ENCODE data around the gene FABP3. TPM values are rescaled to one million over a fixed set of nuclear protein-coding genes. Genes with fewer than 3 reads are reported as not detected.
"Not testable (repeated sequence)": the region's sequence is repeated elsewhere in the genome, so short reads cannot be mapped to it uniquely, and the experiment has no call there.

The FABP3 gene
- polyA plus RNA-seq, 1 donor from 2014 or later, result not detected

DNA sequence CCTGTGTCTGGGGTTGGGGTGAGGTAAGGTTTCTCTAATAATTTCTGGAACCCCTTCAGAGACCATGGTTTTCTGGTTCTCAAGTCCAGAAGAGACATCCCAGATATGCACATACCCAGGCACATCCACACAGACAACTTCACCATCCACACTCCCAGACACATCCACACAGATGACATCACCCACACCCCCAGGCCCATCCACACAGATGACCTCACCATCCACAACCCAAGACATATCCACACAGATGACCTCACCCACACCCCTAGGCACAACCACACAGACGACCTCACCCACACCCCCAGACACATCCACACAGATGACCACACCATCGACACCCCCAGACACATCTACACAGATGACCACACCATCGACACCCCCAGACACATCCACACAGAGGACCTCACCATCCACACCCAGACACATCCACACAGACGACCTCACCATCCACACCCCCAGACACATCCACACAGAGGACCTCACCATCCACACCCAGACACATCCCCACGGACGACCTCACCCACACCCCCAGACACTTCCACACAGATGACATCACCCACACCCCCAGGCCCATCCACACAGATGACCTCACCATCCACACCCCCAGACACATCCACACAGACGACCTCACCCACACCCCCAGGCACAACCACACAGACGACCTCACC, 13.8 kb upstream of the FABP3 start:
- not testable (repeated sequence) for H3K36me3 Mint-ChIP-seq, H3K27ac Mint-ChIP-seq, H3K9me3 Mint-ChIP-seq, H3K4me1 Mint-ChIP-seq, H3K4me3 Mint-ChIP-seq
- peaks cover 24% of the 10 kb centered on the region for H3K27me3 Mint-ChIP-seq

DNA sequence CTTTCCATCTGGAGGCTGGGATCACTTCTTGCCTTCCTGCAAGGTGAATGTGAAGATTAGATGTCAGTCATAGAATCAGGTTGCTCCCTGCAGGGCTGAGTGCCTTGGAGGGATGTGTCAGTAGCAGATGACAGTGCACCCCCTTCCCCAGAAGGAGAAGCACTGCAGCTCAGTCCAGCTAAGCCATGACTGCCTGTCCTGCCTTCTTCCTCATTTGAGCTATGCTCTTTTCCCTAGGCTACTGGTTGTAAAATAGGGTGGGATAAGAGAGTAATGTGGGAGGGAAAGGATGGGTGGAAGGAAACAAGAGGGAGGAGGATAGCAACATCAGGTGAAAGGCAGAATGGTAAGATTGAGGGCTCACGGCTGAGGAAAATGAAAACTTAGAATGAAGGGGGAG, 11.1 kb upstream of the FABP3 start:
- H3K4me3 Mint-ChIP-seq, result no peak overlapping the region
- no peaks in the 10 kb centered on the region for H3K9me3 Mint-ChIP-seq
- no peak overlapping the region for H3K27ac Mint-ChIP-seq
- peaks cover 4% of the 10 kb centered on the region for H3K36me3 Mint-ChIP-seq
- H3K4me1 Mint-ChIP-seq, result no peaks in the 10 kb centered on the region
- peaks cover 27% of the 10 kb centered on the region for H3K27me3 Mint-ChIP-seq

DNA sequence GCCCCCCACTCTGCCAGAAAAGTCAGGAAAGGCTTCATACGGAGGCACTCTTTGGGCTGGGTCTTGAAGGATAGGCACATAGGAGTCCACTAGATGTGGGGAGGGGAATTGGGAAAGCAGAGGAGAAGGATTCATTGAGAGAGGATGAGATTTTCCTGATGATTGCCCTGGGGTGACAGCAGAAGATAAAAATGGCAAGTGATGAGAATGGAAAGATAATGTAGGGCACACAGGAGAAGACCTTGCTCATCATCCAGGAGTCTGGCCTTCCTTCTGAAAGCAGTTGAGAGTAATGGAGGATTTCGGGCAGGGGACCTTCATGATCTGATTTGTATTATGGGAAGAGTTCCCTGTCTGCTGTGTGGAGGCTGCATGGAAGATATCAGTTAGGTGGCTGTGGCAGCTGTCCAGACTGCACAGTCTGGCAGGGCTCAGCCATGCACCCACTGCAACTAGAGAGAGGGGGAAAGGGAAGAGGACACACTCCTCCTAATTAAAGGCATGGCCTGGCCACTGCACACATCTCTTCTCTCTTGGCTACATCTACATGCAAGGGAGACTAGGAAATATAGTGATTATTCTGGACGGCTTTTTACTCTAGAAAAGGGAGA, 9.6 kb upstream of the FABP3 start:
- Mint-ChIP-seq H3K4me3 (no peak overlapping the region), H3K27ac (no peak overlapping the region)

DNA sequence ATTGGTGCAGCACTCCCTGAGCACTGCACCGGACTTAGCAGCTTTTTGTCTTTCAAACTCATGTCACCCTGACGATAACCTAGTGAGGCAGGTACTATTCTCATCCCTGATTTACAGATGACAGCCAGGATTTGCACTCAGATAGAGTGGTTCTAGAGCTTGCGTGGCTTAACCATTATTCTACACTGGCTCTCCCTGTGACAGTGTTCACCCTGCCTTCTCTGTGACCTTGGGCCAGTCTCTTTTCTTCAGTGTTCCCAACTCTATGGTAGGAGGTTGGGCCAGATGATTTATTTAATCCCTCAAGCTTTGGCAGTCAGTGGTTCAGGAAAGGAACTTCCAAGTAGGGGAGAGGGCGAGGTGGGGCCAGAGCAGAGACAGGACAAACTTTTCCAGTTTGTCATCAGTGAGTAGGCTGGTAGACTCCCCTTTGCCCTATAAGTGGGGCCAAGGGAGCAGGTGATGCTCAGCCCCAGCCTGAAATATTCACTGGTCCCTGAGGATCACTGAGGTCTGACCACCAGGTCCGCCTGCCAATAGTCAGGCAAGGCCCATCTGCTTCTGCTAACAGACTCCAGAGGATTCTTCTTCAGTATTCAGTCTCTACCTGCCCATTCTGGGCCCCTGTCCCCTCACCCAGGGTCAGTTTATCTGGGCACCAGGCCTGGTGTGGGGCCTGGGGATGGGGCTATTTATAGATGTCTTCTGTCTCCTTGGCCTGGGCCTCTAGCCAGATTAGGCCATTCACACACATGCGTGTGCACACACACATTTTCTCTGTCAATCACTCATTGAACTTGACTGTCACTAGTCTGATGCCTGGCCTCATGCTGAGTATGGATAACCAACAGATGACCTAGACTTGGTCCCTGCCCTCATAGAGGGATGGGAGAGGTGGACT, 8.8 kb upstream of the FABP3 start:
- Mint-ChIP-seq H3K27ac (no peak overlapping the region), H3K36me3 (peaks cover 4% of the 10 kb centered on the region), H3K4me1 (no peaks in the 10 kb centered on the region), H3K27me3 (peaks cover 23% of the 10 kb centered on the region), H3K4me3 (no peak overlapping the region), H3K9me3 (no peaks in the 10 kb centered on the region)

More for the DNA sequence above, 9.6 kb upstream of the FABP3 start:
- peaks cover 22% of the 10 kb centered on the region for H3K27me3 Mint-ChIP-seq
- no peaks in the 10 kb centered on the region for H3K4me1 Mint-ChIP-seq
- peaks cover 4% of the 10 kb centered on the region for H3K36me3 Mint-ChIP-seq
- H3K9me3 Mint-ChIP-seq, result no peaks in the 10 kb centered on the region

DNA sequence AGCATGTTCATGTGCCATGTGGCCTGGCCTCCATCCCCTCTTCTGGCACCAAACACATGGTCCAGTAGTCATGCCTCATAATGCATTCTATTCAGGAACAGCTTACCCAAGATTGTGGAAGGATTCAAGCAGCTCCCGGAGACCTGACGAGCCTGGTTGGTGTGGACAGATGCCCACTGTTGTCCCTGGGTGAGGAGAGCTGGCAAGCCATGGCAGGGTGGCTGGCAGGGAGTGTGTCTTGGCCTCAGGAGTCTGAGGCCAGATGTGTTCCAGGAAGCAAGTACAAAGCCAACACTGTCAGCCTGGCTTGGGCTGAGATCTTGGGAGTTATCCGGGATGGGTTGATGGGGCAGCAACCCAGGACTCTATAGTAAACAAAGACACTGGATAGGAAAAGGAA, 7.3 kb upstream of the FABP3 start:
- no peak overlapping the region for H3K27ac Mint-ChIP-seq
- no peaks in the 10 kb centered on the region for H3K4me1 Mint-ChIP-seq
- H3K36me3 Mint-ChIP-seq, result peaks cover 4% of the 10 kb centered on the region
- H3K4me3 Mint-ChIP-seq, result no peak overlapping the region
- no peaks in the 10 kb centered on the region for H3K9me3 Mint-ChIP-seq
- peaks cover 21% of the 10 kb centered on the region for H3K27me3 Mint-ChIP-seq

DNA sequence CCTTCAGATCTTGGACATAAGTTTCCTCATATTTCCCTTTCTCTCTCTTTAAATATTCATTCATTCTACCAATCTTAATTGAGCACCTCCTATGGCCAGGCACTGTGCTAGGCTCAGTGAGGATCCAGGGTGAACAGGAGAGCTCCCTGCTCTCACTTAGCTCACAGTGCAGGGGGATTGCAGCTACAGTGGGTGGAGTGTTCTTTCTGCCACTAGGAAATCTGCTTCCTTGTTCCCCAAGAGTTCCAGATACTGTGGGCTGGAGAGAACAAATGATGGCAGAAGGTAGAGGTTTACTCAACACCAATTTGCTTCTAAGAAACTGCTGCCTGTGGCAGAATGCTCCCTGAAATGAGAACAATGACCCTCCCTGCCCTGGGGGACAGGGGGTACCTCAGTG, 5.1 kb upstream of the FABP3 start:
- Mint-ChIP-seq H3K4me1 (peaks cover 0 to 6% (median 4%) of the 10 kb centered on the region in 3 donors), H3K36me3 (peaks cover 4% of the 10 kb centered on the region), H3K4me3 (no peak overlapping the region), H3K27me3 (peaks cover 24% of the 10 kb centered on the region), H3K9me3 (no peaks in the 10 kb centered on the region), H3K27ac (no peak overlapping the region)

DNA sequence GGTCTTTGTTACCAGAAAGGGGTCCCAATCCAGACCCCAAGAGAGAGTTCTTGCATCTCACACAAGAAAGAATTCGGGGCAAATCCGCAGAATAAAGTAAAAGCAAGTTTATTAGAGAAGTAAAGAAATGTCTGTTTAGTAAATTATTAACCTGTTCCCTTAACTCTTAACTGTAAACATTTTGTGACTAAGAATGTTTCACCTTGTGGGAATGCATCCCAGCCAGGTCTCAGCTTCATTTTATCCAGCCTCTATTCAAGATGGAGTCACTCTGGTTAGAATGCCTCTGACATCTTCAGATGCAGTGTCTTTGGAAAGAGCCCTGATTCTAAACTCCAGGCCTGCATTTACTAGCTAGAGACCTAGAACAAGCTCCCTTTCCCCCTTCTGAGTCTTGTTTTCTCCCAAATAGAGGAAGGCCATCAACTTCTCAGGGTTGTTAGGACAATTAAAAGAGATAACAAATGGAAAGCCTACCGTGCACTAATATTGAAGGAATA, 4.5 kb upstream of the FABP3 start:
- H3K9me3 Mint-ChIP-seq, result no peaks in the 10 kb centered on the region
- H3K36me3 Mint-ChIP-seq, result peaks cover 5% of the 10 kb centered on the region
- H3K4me3 Mint-ChIP-seq, result no peak overlapping the region
- peaks cover 0 to 6% (median 6%) of the 10 kb centered on the region in 3 donors for H3K4me1 Mint-ChIP-seq
- H3K27me3 Mint-ChIP-seq, result peaks cover 23% of the 10 kb centered on the region
- no peak overlapping the region for H3K27ac Mint-ChIP-seq

DNA sequence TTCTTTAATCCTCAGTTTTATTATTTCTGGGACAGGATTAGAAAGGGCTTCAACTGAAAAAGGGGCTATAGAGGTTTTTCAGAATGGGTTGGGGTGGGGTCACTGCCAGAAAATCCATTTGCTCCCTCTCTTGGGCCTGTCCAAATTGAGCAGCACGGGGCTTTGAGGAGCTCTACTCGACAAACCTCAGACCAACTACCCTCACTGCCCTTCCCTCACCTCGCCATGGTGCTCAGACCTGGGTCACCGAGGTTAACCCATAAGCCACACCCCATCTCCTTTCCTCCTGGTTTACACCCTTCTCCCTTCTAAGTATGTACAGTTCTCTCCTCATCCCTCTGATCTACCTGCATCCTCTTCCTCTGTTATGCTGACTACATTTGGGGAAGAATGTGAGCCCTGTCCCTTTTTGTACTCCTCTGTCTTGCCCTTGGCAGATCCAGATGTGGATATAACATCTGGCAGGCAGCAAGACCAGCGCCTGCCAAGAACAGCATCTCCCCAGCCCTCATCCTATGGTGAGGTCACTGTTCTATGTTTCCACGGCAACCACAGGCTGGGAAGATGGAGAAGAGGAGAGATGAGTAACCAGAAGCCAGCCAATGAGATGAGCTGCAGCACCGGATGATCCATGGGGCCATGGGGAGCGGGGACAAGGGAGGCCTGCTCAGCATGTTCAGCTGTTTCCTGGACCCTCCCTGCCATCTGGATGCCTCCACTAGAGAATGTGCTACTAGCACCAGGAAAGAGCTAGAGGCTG, 3.7 kb upstream of the FABP3 start:
- Mint-ChIP-seq H3K36me3 (peaks cover 6% of the 10 kb centered on the region), H3K27me3 (peaks cover 18% of the 10 kb centered on the region), H3K9me3 (no peaks in the 10 kb centered on the region), H3K4me3 (no peak overlapping the region), H3K27ac (no peak overlapping the region), H3K4me1 (peaks cover 0 to 7% (median 6%) of the 10 kb centered on the region in 3 donors)

DNA sequence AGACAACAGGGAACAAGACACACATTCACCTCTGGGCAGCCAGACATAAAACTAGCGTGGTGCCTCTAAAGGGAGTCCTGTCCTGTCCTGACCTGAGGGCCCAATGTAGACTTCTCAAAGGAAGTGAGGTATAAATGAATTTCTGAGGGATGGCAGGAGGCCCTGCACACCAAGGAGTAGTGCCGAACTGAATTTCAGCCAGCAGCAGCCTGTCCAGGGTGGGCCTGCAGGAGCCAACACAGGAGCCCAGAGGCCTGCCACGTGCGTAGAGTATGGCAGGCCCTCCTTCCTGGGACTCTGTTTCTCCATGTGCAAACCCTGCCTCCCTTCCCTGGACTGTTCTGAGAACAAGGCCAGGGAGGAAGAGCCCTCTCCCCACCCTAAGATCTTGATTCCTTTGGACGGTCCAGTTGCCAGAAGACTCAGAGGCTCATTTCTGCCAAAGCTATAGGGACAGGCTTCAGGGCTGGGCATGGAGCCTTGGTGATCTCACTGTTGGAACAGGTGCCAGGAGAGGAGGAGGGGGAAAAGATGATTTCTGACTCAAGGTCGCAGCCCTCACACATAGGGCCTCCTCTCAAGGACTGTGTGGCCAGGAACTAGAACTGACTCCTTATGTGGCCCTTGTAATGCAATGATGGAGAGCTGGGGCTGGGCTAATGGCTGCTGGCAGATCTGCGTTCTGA, 1.8 kb upstream of the FABP3 start:
- Mint-ChIP-seq H3K9me3 (no peaks in the 10 kb centered on the region), H3K4me1 (peaks cover 0 to 7% (median 6%) of the 10 kb centered on the region in 3 donors), H3K27me3 (peaks cover 14% of the 10 kb centered on the region), H3K4me3 (no peak overlapping the region), H3K36me3 (peaks cover 2% of the 10 kb centered on the region), H3K27ac (no peak overlapping the region)

DNA sequence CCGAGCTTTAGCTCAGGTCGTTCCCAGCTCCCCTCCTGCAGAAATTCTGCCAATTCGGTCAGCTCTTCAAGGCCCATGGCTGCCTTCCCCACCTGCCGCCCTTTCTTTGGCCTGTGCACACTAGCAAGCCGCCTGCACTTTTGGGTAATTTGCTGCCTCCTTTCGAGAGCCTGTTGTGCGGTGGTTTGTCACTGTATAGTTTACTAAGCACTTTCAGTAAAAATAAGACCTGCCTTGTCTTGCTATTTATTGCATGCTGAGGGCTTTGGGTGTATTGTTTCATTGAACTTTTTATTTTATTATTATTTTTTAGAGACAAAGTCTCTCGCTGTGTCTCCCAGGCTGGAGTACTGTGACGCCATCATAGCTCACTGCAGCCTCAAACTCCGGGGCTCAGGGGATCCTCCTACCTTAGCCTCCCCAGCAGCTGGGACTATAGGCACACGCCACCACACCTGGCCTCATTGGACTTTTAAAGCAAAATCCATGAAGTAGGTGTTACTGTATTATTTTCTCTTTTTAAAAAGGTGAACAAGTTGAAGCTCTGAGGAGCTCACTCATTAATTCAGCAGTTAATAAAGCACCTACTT, 1.1 kb upstream of the FABP3 start:
- Mint-ChIP-seq H3K27ac (no peak overlapping the region), H3K36me3 (peaks cover 2% of the 10 kb centered on the region), H3K9me3 (no peaks in the 10 kb centered on the region), H3K4me3 (peak overlapping the region in 3 of 4 donors; percentile 74 to 95 (median 82)), H3K27me3 (peaks cover 14% of the 10 kb centered on the region), H3K4me1 (peaks cover 0 to 7% (median 6%) of the 10 kb centered on the region in 3 donors)

DNA sequence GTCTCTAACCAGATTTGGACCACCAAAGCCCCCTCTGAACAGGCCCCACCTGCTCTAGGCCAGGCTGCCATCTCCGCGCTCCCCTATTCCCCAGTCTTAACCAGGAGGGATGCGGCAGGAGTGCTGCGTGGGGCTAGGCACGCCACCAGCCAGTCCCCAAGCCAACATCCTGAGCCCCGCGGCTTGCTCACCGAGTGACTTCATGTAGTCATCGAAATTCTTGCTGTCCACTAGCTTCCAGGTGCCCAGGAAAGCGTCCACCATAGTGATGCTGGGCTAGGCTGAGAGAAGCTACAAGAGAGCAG, 173 bp downstream of the FABP3 start:
- peak overlapping the region in 1 of 4 donors; percentile 73 for H3K4me3 Mint-ChIP-seq
- H3K4me1 Mint-ChIP-seq, result peaks cover 0 to 7% (median 6%) of the 10 kb centered on the region in 3 donors
- H3K9me3 Mint-ChIP-seq, result no peaks in the 10 kb centered on the region
- peaks cover 14% of the 10 kb centered on the region for H3K27me3 Mint-ChIP-seq
- H3K27ac Mint-ChIP-seq, result no peak overlapping the region
- peaks cover 2% of the 10 kb centered on the region for H3K36me3 Mint-ChIP-seq

DNA sequence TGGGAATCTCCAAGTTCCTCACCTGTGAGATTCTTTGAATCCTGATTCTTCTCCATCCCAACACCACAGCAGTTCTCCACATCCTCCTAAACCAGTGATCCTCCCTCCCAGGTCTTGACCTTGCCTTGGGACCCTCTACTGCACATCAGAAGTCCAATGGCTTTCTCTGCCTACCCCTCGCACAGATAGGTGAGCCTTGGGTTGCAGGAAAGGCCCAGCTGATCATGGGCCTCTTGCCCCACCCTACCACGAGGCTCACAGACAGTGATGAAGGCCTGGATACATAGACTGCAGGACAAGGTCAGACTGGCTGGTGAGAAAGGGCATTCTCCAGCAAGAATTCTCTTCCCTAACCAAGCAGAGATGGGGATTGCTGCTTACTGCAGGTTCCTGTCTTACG, 825 bp downstream of the FABP3 start:
- Mint-ChIP-seq H3K4me3 (peak overlapping the region in 1 of 4 donors; percentile 73), H3K27me3 (peaks cover 14% of the 10 kb centered on the region), H3K4me1 (peaks cover 0 to 7% (median 6%) of the 10 kb centered on the region in 3 donors), H3K27ac (no peak overlapping the region), H3K9me3 (no peaks in the 10 kb centered on the region), H3K36me3 (peaks cover 3% of the 10 kb centered on the region)

DNA sequence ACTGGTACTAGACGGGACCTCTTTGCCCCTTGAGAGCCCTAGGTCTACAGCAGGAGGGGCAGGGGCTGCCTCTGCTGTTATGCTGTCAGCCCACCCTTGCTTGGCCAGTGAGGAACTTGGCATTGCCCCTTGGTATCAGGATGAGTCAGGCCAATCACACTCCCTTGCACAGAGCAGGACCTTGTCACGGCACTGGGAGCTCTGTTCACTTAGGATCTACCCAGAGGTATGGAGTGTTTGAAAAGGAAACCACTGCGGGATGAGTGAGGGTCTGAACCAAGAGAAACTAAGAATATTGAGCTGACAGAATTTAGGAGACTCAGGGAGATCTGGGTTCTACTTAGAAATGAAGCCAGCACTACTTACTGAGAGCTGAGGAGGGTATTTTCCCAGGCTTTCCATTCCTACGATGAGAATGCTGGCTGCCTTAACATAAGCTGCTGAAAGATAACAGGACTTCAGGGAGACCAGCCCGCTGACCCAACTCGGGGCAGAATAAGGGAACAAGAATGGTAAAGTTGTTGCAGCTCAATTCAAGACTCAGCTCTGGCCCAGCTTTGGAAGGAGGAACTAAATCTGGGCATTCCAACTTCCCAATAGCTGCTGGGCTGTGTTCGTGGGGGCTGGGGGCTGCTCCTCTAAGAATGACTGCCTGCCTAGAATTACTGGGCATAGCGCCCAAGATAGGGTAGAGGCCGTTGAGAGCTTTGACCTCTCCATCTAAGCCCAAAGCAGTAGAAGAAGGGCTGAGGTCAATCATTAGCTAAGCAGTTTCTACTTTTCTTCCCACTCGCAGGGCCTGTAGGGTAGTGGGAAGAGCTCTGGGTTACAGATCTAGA, 1.5 kb downstream of the FABP3 start:
- peaks cover 0 to 7% (median 6%) of the 10 kb centered on the region in 3 donors for H3K4me1 Mint-ChIP-seq
- H3K27me3 Mint-ChIP-seq, result peaks cover 13% of the 10 kb centered on the region
- peak overlapping the region in 1 of 4 donors; percentile 58 for H3K4me3 Mint-ChIP-seq
- H3K36me3 Mint-ChIP-seq, result peaks cover 4% of the 10 kb centered on the region
- no peaks in the 10 kb centered on the region for H3K9me3 Mint-ChIP-seq
- H3K27ac Mint-ChIP-seq, result no peak overlapping the region

Measured in IgD-negative memory B cell (primary cell).